Measurements from ENCODE around the gene TDRD7. TPM values are rescaled to one million over a fixed set of nuclear protein-coding genes. Genes with fewer than 3 reads are reported as not detected.
A peak's percentile ranks its signal among the peaks of the same experiment; 100 is the strongest.

TDRD7 gene
- total and polyA plus RNA-seq, 9 of the 15 experiments (the other 6 are each of a cell fraction or from before 2014, with no cell fraction given): 2.2 to 7.7 (median 5.2) TPM

GRCh38 chr9:97411789-97412625 is at the start of gene TDRD7 (continued):
- no peak for TF ChIP-seq BRF1 (IDR thresholded peaks at IDR 0.05; ENCODE audit: borderline replicate concordance, extremely low read depth, insufficient read length)
- TF ChIP-seq ZNF384 (IDR thresholded peaks at IDR 0.05; ENCODE audit: low read depth, low read length): 0 out of 2 replicates have a peak, but pooled peaks have one; percentile 36
- TF ChIP-seq MCM2 (IDR thresholded peaks at IDR 0.05; ENCODE audit: low read depth): no peak
- TF ChIP-seq, protein P1, sequence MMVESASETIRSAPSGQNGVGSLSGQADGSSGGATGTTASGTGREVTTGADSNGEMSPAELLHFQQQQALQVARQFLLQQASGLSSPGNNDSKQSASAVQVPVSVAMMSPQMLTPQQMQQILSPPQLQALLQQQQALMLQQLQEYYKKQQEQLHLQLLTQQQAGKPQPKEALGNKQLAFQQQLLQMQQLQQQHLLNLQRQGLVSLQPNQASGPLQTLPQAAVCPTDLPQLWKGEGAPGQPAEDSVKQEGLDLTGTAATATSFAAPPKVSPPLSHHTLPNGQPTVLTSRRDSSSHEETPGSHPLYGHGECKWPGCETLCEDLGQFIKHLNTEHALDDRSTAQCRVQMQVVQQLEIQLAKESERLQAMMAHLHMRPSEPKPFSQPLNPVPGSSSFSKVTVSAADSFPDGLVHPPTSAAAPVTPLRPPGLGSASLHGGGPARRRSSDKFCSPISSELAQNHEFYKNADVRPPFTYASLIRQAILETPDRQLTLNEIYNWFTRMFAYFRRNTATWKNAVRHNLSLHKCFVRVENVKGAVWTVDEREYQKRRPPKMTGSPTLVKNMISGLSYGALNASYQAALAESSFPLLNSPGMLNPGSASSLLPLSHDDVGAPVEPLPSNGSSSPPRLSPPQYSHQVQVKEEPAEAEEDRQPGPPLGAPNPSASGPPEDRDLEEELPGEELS (CRISPR knock-in tag; IDR thresholded peaks at IDR 0.05; ENCODE audit: borderline replicate concordance): no peak
- no peak for TF ChIP-seq POLR2AphosphoS5 (IDR thresholded peaks at IDR 0.05; ENCODE audit: control insufficient read depth, insufficient read depth, low read depth, low read length)
- no peak for TF ChIP-seq CBFA2T3 (IDR thresholded peaks at IDR 0.05)
- no peak for TF ChIP-seq ELF4 (CRISPR knock-in tag; IDR thresholded peaks at IDR 0.05)
- no peak for TF ChIP-seq ZNF609 (CRISPR knock-in tag; IDR thresholded peaks at IDR 0.05; ENCODE audit: borderline replicate concordance)
- no peak for TF ChIP-seq CBX2 (IDR thresholded peaks at IDR 0.05; ENCODE audit: insufficient read depth, low read length, poor library complexity, severe bottlenecking)
- peak; percentile 74 for TF ChIP-seq ZFX (CRISPR knock-in tag; IDR thresholded peaks at IDR 0.05)
- no peak for TF ChIP-seq ID3 (CRISPR knock-in tag; IDR thresholded peaks at IDR 0.05)
- no peak; the same call in 1 of the 2 replicates for TF ChIP-seq ID3 (tag; IDR thresholded peaks at IDR 0.05)
- TF ChIP-seq BRD4 (IDR thresholded peaks at IDR 0.05): no peak
- TF ChIP-seq SMAD3 (CRISPR knock-in tag; conservative IDR thresholded peaks at IDR 0.05): 0 out of 2 replicates have a peak, but pooled peaks have one; percentile 49
- TF ChIP-seq KLF10 (CRISPR knock-in tag; IDR thresholded peaks at IDR 0.05): no peak
- TF ChIP-seq SIX5 (IDR thresholded peaks at IDR 0.05; ENCODE audit: borderline replicate concordance in 1 of 2, insufficient read depth in 1 of 2, low read depth in 1 of 2, low read length in 2 of 2): 0 out of 4 replicates have a peak, but pooled peaks of 1 of the 2 experiments have one; percentile 6
- no peak for TF ChIP-seq NFE2L1 (tag; IDR thresholded peaks at IDR 0.05; ENCODE audit: borderline replicate concordance, low read depth)
- no peak for TF ChIP-seq CREB5 (CRISPR knock-in tag; IDR thresholded peaks at IDR 0.05)

All from K562 (cell line).